Skeletal muscle tissue (tissue), 4 donors: Measurements from ENCODE around the gene MXD4. TPM values are rescaled to one million over a fixed set of nuclear protein-coding genes. Genes with fewer than 3 reads are reported as not detected.

Experiments
- H3K27ac ChIP-seq: one replicate; pipeline ENCODE4 v1.7.0; 2013; ENCODE audit warnings: mild to moderate bottlenecking, low read depth, low read length, inconsistent platforms
- H3K27me3 ChIP-seq, 3 donors: one replicate each; pipeline ENCODE4 v1.7.0; 2013; ENCODE audit warnings: low read length in 3 of 3; ENCODE audit not compliant: control insufficient read depth in 3 of 3, insufficient read depth in 3 of 3
- H3K36me3 ChIP-seq, 3 donors: one replicate each; pipeline ENCODE4 v1.7.0; 2013; ENCODE audit warnings: low read length in 3 of 3; ENCODE audit not compliant: control insufficient read depth in 3 of 3, insufficient read depth in 3 of 3
- H3K4me1 ChIP-seq, 3 donors: one replicate each; pipeline ENCODE4 v1.7.0; 2013; ENCODE audit warnings: low read length in 3 of 3, mild to moderate bottlenecking in 3 of 3; ENCODE audit not compliant: control insufficient read depth in 3 of 3, insufficient read depth in 3 of 3
- H3K4me3 ChIP-seq, 3 donors: one replicate each; pipeline ENCODE4 v1.7.0; 2013; ENCODE audit warnings: low read length in 3 of 3
- H3K9ac ChIP-seq, 3 donors: one replicate each; pipeline ENCODE4 v1.7.0; 2013; ENCODE audit warnings: low read length in 3 of 3, mild to moderate bottlenecking in 3 of 3, moderate library complexity in 2 of 3, low read depth in 1 of 3
- H3K9me3 ChIP-seq, 3 donors: one replicate each; pipeline ENCODE4 v1.7.0; 2013; ENCODE audit warnings: low read length in 3 of 3; ENCODE audit not compliant: control insufficient read depth in 3 of 3
- total RNA-seq: library from RNA; depleted of rRNA; stranded (reverse); fragments of >200 nt; gene quantifications from one replicate; pipeline ENCODE4 v1.2.3, GENCODE V29; 2014
- donor health status: Osteomylitis.

MXD4 gene
- total RNA-seq, 1 donor from 2014 or later, result 21.4 TPM

GRCh38 chr4:2301225-2301642, 39.3 kb upstream of the MXD4 start:
- Histone ChIP-seq H3K4me1 (no peaks in the 10 kb centered on the region), H3K4me3 (no peak overlapping the region), H3K36me3 (no peaks in the 10 kb centered on the region), H3K27me3 (peaks cover 3 to 5% (median 4%) of the 10 kb centered on the region in 3 donors), H3K9me3 (peaks cover 0 to 5% (median 3%) of the 10 kb centered on the region in 3 donors), H3K9ac (no peak overlapping the region), H3K27ac (no peak overlapping the region)

DNA sequence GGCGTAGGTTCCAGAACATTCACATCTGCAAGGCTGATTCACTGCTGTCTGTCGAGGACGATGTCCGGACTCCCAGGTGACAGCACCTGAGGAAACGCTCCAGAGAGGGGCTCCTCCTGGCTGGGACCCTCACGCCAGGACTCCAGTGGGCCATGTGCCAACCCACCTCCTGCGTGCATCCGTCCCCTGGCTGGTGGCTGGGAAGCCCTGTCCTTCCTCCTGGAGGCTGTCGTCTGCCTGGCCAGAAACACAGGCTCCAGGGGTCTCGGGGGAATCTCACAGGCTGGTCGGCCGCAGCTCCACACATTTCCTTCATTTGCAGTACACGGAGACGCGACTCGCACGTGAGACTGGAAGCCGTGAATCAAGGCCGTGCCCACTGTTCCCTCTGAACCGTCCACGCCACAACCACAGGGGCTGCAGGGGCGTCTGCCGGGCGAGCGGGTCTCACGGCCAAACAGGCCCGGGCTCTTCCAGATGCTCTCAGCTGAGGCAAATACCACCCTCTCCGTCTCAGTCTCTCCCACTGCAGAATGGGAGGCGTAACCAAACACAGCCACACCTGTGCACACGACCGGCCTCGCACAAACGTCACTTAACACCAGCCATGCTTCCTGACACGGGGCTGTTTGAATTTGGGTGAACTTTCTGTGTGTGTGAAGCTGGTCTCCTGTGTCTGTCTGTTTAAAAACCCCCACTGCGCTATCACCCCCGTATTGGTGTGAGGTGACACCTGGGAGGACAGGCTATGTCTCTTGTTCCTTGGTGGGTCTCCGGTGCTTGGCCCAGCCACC, 38.7 kb upstream of the MXD4 start:
- no peaks in the 10 kb centered on the region for H3K36me3 ChIP-seq
- peaks cover 0 to 5% (median 0%) of the 10 kb centered on the region in 3 donors for H3K9me3 ChIP-seq
- H3K9ac ChIP-seq, result no peak overlapping the region
- no peaks in the 10 kb centered on the region for H3K4me1 ChIP-seq
- no peak overlapping the region for H3K27ac ChIP-seq
- peaks cover 3 to 5% (median 4%) of the 10 kb centered on the region in 3 donors for H3K27me3 ChIP-seq
- no peak overlapping the region for H3K4me3 ChIP-seq

- Histone ChIP-seq H3K9ac (no peak overlapping the region), H3K9me3 (peaks cover 0 to 5% (median 0%) of the 10 kb centered on the region in 3 donors), H3K27ac (no peak overlapping the region), H3K4me3 (no peak overlapping the region), H3K36me3 (no peaks in the 10 kb centered on the region), H3K27me3 (peaks cover 3 to 5% (median 4%) of the 10 kb centered on the region in 3 donors), H3K4me1 (no peaks in the 10 kb centered on the region)
Observed at GRCh38 chr4:2299794-2300193, 37.9 kb upstream of the MXD4 start.

DNA sequence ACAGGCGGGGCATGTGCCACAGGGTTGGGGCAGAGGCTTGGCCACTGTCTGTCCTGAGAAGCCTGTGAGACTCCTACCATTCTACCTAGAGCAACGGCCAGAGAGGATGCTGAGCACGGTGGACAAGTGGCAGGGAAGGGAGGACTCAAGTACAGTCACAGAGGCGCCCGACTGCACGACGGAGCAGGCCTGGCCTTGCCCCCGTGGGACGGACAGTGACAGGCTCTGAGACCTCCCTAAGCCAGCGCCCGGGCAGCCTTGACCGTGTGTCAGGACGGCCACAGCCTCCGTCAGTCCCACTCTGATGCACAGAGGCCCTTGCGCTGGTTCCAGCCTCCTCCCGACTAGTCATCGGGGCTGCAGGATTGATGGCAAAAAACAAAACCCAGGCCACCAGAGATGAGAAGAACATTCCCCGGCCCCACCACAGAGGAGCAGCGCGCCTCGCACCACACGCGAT, 36.7 kb upstream of the MXD4 start:
- Histone ChIP-seq H3K4me1 (no peaks in the 10 kb centered on the region), H3K9ac (no peak overlapping the region), H3K36me3 (no peaks in the 10 kb centered on the region), H3K27ac (no peak overlapping the region), H3K27me3 (peaks cover 3 to 5% (median 4%) of the 10 kb centered on the region in 3 donors), H3K4me3 (no peak overlapping the region), H3K9me3 (peaks cover 0 to 5% (median 0%) of the 10 kb centered on the region in 3 donors)

DNA sequence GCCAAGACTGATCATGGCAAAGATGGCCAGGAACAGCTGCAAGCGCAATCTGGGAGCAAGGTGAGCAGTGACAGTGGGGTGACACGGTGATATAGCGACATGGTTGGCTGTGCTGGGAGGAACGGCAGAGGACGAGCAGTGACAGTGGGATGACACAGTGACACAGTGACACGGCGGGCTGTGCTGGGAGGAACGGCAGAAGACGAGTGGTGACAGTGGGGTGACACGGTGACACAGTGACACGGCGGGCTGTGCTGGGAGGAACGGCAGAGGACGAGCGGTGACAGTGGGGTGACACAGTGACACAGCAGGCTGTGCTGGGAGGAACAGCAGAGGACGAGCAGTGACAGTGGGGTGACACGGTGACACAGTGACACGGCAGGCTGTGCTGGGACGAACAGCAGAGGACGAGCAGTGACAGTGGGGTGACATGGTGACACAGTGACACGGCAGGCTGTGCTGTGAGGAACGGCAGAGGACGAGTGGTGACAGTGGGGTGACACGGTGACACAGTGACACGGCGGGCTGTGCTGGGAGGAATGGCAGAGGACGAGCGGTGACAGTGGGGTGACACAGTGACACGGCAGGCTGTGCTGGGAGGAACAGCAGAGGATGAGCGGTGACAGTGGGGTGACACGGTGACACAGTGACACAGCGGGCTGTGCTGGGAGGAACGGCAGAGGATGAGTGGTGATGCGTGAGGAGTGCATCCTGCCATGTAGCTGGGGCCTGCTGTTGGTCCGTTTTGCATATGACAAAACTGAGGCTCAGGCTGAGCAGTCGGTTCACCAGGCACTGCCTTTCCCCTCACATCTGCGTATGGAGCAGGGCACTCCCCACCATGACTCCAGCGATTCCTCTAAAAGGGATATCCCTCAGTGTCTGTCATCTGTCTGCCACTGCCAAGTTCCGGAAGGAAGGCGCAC, 36.0 kb upstream of the MXD4 start:
- Histone ChIP-seq H3K27me3 (peaks cover 3 to 5% (median 4%) of the 10 kb centered on the region in 3 donors), H3K9ac (no peak overlapping the region), H3K27ac (no peak overlapping the region), H3K4me1 (no peaks in the 10 kb centered on the region), H3K4me3 (no peak overlapping the region), H3K36me3 (no peaks in the 10 kb centered on the region), H3K9me3 (peaks cover 0 to 5% (median 0%) of the 10 kb centered on the region in 3 donors)

DNA sequence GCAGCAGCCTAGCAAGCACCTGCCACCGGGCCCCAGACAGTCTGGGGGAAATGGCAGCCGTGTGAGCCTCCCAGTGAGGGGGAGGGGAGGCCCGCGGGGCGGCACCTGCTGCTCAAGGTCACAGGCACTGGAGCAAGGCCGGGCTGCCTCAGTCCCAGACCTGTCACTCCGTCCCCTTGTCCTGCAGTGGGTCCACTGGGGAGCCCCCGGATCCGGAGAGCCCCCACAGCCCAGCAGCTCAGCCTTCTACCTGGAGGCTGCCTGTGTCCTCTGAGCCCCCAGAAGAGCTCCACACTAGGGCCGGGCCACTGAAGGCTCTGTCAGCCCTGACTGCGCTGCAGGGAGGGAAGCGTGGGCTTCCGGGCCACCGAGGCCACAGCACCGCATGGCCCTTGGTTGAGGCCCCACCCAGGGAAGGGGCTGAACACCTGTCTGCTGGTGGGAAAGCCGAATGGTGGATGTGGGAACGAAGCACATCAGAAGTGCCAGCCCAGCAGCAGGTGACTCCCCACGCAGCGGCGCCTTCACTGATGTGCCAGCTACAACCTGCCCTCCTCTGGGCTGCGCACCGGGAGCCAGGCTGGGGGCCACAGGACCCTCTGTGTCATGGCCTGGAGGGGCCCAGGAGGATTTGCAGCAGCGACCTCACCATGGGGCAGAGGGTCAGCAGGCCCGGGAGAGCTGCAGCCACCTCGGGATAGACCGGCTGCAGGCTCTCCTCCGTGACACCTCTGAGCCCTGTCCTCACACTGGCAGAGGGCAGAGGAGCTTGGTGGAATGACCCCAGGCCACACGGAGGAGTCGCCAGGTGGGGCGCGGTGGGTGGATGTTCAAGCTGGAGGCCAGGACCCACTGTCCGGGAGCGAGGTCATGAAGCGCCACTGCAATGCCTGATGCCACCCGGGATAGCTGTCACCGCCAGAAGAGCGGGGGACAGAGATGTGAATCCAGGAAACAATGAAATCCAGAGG, 35.0 kb upstream of the MXD4 start:
- H3K9me3 ChIP-seq, result no peaks in the 10 kb centered on the region
- no peak overlapping the region for H3K9ac ChIP-seq
- no peak overlapping the region for H3K4me3 ChIP-seq
- H3K36me3 ChIP-seq, result no peaks in the 10 kb centered on the region
- peaks cover 3 to 5% (median 4%) of the 10 kb centered on the region in 3 donors for H3K27me3 ChIP-seq
- H3K27ac ChIP-seq, result no peak overlapping the region
- peaks cover 0 to 4% (median 0%) of the 10 kb centered on the region in 3 donors for H3K4me1 ChIP-seq

DNA sequence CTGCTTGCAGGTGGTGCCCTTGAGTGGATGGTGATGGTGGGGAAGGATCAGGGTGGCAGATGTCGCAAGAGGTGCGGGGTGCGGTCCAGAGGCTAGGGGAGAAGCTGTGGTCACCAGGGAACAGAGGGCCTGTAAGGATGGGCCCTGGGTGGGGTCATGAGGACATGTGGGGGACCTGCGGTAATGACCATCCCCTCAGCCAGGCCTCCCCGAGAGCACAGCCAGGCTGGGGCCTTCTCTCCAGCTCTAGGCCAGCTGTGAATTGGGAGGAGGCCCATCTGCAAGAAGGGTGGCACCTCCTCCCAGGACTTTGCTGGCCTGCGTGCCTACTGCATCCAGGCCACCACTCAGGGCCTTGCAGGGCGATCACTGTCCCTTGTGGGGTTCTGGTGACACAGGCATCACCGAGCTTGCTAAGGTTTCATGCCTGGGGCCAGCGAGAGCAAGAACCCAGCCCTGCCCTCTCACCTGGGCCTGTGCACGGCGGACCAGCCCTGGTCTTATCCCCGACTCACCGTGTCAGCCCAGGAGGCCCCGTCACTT, 34.1 kb upstream of the MXD4 start:
- H3K9ac ChIP-seq, result no peak overlapping the region
- peaks cover 0 to 4% (median 0%) of the 10 kb centered on the region in 3 donors for H3K4me1 ChIP-seq
- no peak overlapping the region for H3K27ac ChIP-seq
- H3K27me3 ChIP-seq, result peaks cover 3 to 5% (median 4%) of the 10 kb centered on the region in 3 donors
- no peak overlapping the region for H3K4me3 ChIP-seq
- no peaks in the 10 kb centered on the region for H3K36me3 ChIP-seq
- H3K9me3 ChIP-seq, result no peaks in the 10 kb centered on the region

GRCh38 chr4:2295500-2295899, 33.6 kb upstream of the MXD4 start:
- peaks cover 3 to 5% (median 4%) of the 10 kb centered on the region in 3 donors for H3K27me3 ChIP-seq
- H3K4me1 ChIP-seq, result peaks cover 0 to 4% (median 0%) of the 10 kb centered on the region in 3 donors
- H3K36me3 ChIP-seq, result no peaks in the 10 kb centered on the region
- no peaks in the 10 kb centered on the region for H3K9me3 ChIP-seq
- no peak overlapping the region for H3K4me3 ChIP-seq
- no peak overlapping the region for H3K27ac ChIP-seq
- H3K9ac ChIP-seq, result no peak overlapping the region

DNA sequence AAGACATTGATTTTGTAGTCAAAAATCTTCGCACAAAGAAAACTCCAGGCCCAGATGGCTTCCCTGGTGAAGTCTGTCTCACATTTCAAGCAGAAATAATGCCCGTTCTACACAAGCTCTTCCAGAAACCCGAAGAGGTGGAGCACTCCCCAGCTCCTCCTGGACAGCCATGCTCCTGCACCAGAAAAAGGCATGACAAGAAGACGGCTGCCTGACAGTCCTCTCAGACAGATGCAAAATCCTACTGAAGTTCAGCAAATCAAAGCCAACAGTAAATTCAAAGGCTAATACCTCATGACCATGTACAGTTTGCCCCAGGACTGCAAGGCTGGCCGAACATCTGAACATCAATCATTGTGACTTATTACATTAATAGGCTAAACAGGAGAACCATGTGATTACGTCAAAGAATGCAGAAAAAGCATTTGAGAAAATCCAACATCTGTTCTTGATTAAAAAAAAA, 30.8 kb upstream of the MXD4 start:
- Histone ChIP-seq H3K36me3 (no peaks in the 10 kb centered on the region), H3K27ac (no peak overlapping the region), H3K4me3 (no peak overlapping the region), H3K27me3 (peaks cover 0 to 5% (median 4%) of the 10 kb centered on the region in 3 donors), H3K4me1 (peaks cover 0 to 4% (median 0%) of the 10 kb centered on the region in 3 donors), H3K9ac (peak overlapping the region in 1 of 3 donors; percentile 43), H3K9me3 (no peaks in the 10 kb centered on the region)
